H1 (cell line): ENCODE results near the gene MRAP2. TPM values are rescaled to one million over a fixed set of nuclear protein-coding genes. Genes with fewer than 3 reads are reported as not detected.

Experiments
- ATF2 ChIP-seq: IDR thresholded peaks from 2 replicates; pipeline ENCODE4 v1.6.1; 2012; ENCODE audit warnings: low read length, inconsistent platforms
- BRCA1 ChIP-seq: IDR thresholded peaks from 2 replicates; pipeline ENCODE4 v1.6.1; 2012; ENCODE audit warnings: low read depth, low read length, improper control_type of control experiment
- FOSL1 ChIP-seq: IDR thresholded peaks from 2 replicates; pipeline ENCODE4 v1.6.1; 2011; ENCODE audit warnings: mild to moderate bottlenecking, low read depth, low read length, moderate library complexity; ENCODE audit not compliant: insufficient read depth
- PHF8 ChIP-seq: fragments of 200-600 bp; sonication (generic); conservative IDR thresholded peaks from 2 replicates; pipeline ENCODE4 v1.7.1; 2012; ENCODE audit warnings: low read depth, mild to moderate bottlenecking, inconsistent platforms, low read length, moderate library complexity
- POLR2A ChIP-seq, 2 experiments: IDR thresholded peaks; 1 replicate in 1 of 2; 2 replicates in 1 of 2; pipeline ENCODE4 v1.6.1; 2011; ENCODE audit warnings: low read depth in 2 of 2, low read length in 2 of 2, mild to moderate bottlenecking in 2 of 2; ENCODE audit errors: control extremely low read depth in 1 of 2
- RAD21 ChIP-seq, 2 experiments: IDR thresholded peaks in 1 of 2; conservative IDR thresholded peaks in 1 of 2; 2 replicates each; pipeline ENCODE4 v1.6.1; 2011; ENCODE audit warnings: low read depth in 2 of 2, low read length in 2 of 2, improper control_type of control experiment in 1 of 2, inconsistent platforms in 1 of 2, mild to moderate bottlenecking in 1 of 2, moderate library complexity in 1 of 2
- SAP30 ChIP-seq: fragments of 300-600 bp; sonication (generic); IDR thresholded peaks from 2 replicates; pipeline ENCODE4 v1.7.1; 2012; ENCODE audit warnings: low read length, moderate library complexity, mild to moderate bottlenecking, inconsistent platforms; ENCODE audit not compliant: insufficient read depth, insufficient replicate concordance
- polyA plus RNA-seq, 7 experiments: library from polyadenylated mRNA; depleted of rRNA in 3 of 7; stranded (reverse) in 5 of 7; unstranded in 2 of 7; fragments of >200 nt in 5 of 7; fragments of 200-250 nt in 2 of 7; gene quantifications; 1 replicate in 5 of 7; 2 replicates in 1 of 7; 4 replicates in 1 of 7; pipeline versions ENCODE4 v1.2.1 to v1.2.3, GENCODE V29; 2011 to 2013; ENCODE audit warnings: missing spikeins in 2 of 7, mixed read lengths in 2 of 7
- total RNA-seq: library from RNA; stranded (reverse); fragmentation: NEBNext Ultra II Directional; extraction: Animal tissue kit (Norgen Biotek cat#: 25700); gene quantifications from 2 replicates; pipeline ENCODE4 v1.2.1, GENCODE V29; 2021

MRAP2 gene
- total and polyA plus RNA-seq, 2 of the 8 experiments (the other 6 are each of a cell fraction or from before 2014, with no cell fraction given) = 5.0 to 11.0 TPM

- TF ChIP-seq SAP30 (no peak), PHF8 (0 out of 2 replicates have a peak, but pooled peaks have one; percentile 18), RAD21 (IDR thresholded peaks at IDR 0.05 in 1 of 2, conservative IDR thresholded peaks at IDR 0.05 in 1 of 2; ENCODE audit: low read depth in 2 of 2, low read length in 2 of 2) (no peak; a peak in 1 of 4 replicates), POLR2A (IDR thresholded peaks at IDR 0.05; ENCODE audit: control extremely low read depth in 1 of 2, low read depth in 2 of 2, low read length in 2 of 2) (no peak), ATF2 (no peak), FOSL1 (no peak), BRCA1 (no peak)
These were observed at the start of gene MRAP2 (continued) for GRCh38 chr6:84033523-84034451.
